CD4-positive, alpha-beta T cell treated with Interleukin-1 beta for 1 hour (primary cell): ENCODE measurements around the gene TNFSF15.

Source experiments
- DNase-seq, 2 donors: peaks; one replicate each; pipeline ENCODE4 v3.0.0-alpha.2; 2020 to 2022

Gene TNFSF15

DNA sequence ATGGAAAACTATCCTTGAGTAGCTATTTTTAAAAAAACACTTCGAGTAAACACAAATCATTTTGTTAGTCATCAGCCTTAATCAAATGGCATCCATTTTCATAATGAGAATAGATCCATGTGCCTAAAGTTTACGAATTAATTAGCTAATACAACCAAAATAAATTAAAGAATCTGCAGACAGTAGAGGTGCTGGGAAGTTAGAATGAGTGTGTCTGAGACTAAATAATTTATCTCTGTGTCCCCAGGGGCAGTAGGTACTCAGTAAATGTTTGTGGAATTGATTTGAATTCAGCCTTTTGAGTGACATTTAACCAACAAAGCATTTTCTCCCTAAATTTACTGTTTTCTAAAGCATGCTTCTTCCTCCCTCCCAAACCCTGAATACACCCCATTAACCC, 18.6 kb downstream of the TNFSF15 start:
- no peak for DNase-seq

DNA sequence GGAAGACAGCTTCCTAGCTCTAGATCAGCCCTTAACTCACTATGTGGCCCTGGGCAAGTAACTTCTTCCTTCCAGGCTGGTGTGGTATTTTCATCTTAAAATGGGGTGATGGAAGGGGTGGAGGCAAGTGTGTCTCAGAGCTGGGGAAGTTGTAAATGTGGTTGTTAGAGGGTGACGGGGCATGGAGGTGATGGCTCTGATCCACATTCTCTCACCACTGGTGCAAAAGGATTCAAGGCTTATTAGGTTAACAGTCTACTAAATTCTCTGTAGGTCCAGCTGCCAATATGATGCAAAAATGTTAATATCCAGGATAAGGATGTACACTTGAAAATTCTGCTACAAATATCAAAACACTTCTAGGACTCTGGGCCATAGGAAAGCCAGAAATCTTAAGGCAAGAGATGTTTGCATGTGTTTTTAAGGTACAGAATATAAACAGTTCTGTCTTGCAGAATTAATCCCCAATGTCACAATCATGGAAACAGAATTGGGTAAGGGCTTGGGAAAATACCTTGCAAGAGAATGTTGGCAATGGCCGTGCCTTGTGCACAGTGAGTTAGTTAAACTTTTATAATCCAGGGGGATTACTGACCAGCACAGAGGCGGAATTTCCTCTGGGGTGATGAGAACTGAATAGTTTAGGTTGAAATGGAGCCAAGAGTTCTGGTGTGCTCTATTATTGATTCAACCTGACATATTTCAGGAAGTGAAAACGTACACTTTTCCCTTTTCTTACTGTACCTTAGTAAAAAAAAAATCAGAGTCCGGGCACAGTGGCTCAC, 19.8 kb downstream of the TNFSF15 start:
- DNase-seq, result no peak

DNA sequence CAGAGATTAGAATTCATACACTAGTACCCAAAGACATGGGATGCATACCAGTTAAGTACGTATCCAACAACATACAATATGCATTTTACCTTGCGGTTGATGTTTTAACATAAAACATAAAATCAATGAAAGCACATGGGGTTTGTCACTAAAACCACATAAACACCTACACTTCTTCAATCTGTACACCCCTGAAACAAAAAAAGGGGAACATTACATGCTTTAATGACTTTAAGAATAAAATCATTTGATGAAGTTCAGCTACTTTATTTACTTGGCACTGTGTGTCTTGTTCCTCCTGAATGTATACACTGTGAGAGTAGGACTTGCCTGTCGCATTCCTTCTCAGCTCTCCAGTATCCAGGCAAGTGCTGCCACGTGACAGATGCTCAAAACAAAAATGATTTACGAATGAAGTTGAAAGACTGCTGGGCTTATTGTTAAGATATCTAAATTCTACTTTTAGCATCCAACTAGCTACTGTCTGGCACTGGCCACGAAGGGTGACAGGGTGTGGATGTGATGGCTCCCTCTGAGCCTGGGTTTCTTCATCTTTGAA, 21.0 kb downstream of the TNFSF15 start:
- DNase-seq, result no peak

GRCh38 chr9:114782586-114782985, 23.3 kb downstream of the TNFSF15 start:
- DNase-seq, result no peak

- no peak for DNase-seq
Observed at GRCh38 chr9:114779352-114779845, 26.4 kb downstream of the TNFSF15 start.

- DNase-seq, result peak; percentile 7 to 10
Observed at GRCh38 chr9:114777821-114778609, 27.8 kb downstream of the TNFSF15 start.

GRCh38 chr9:114776683-114777399, 29.0 kb downstream of the TNFSF15 start:
- DNase-seq, result no peak

GRCh38 chr9:114775981-114776380, 29.9 kb downstream of the TNFSF15 start:
- no peak for DNase-seq

- no peak for DNase-seq
Observed at GRCh38 chr9:114775121-114775520, 30.7 kb downstream of the TNFSF15 start.

- DNase-seq, result no peak
Observed at GRCh38 chr9:114774524-114774923, 31.3 kb downstream of the TNFSF15 start.

GRCh38 chr9:114771889-114772288, 34.0 kb downstream of the TNFSF15 start:
- no peak for DNase-seq

DNA sequence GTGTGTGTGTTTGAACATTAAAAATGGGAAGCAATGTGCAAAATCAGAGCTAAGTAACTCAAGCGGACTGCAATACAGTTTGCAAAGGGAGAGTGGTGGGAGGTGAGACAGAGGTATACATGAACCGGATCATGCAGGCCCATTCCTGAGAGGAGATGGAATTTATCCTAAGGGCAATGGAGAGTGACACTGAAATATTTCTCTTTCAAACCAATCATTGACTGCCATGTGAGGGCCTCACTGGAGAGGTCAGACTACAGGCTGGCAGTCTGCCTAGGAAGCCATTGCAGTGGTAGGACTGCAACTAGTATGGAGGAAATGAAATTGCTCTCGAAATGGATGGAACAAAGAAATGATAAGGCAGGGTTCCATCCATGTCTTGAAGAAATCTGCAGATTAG, 34.8 kb downstream of the TNFSF15 start:
- DNase-seq, result no peak

GRCh38 chr9:114769624-114770023, 36.2 kb downstream of the TNFSF15 start:
- no peak for DNase-seq

DNA sequence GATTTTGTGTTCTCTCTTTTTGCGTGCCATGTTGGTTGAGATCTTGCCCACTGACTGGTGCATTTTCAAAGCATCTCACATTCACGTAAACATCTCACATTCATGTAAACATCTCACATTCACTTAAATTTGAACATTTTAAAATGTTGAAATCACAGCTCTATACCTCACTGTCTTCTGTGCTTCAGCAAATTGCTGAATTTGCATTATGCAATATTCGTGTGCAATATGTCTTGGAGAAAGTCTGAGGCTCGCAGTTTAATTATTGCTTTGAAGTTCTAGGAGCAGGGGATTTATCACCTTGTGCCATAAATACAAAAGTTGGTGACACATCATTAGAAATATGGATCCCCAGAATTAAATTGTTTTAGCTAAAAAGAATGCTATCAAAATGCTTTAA, 42.6 kb downstream of the TNFSF15 start:
- DNase-seq, result no peak

DNA sequence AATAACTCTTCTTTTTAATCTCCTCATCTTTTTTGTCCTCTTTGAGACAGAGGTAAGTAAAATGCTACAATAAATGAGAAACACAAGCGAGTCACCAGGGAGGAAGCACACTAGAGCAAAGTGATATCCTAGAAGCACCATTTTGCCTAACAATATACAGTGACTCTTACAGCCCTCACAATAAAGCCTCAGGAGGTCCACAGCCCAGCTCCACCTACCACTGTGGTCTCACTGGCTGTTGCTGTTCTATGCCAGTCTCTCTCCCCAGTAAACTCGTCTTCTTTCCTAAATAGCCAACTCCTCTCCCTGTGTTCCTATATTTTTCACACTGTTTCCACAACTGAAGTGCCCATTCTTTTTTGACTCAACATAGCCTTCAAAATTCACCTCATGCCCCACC, 44.3 kb downstream of the TNFSF15 start:
- no peak for DNase-seq

DNA sequence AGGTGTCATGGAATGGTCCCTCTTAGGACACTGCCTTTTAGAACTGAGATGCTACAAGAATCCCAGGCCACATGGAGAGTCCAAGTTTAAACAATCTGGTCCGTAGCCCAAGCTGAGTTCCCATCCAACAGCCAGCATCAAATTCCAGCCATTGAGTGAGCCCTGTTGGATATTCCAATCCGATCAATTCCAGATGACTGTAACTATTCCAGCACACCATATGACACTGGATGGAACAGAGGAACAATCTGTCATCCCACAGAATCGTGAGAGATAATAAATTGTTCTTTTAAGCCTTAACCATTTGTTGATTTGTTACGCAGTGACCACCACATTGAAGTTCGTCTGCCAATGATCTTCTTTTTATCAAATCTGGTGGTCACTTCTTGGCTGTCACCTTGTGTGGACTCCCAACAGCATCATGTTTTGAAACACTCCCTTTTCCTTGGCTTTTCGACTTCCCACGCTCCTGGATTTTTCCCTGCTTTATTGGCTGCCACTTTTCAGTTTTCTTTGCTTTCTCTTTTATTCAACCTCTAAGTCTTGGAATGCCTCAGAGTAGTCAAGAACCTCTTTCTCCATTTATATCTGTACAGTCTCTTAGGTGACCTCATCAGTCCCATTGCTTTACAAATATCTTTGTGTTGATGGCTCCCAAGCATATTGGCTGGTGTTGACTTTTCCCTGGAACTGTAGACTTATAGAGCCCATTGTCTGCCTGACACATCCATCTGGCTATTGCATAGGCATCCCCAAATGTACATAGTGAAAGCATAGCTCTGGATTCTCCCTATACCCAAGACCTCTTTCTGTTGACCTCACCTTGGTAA, 46.1 kb downstream of the TNFSF15 start:
- no peak for DNase-seq

DNA sequence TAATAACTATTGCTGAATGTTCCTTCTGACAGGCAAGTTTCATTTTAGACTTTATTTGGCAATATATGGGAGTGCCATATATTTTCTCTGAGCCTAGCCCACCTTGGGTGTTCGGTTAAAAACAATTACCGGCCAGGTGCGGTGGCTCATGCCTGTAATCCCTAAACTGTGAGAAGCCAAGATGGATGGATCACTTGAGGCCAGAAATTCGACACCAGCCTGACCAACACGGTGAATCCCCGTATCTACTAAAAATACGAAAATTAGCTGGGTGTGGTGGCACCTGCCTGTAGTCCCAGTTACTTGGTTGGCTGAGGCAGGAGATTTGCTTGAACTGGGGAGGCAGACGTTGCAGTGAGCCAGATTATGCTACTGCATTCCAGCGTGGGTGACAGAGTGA, 47.9 kb downstream of the TNFSF15 start:
- DNase-seq, result no peak

GRCh38 chr9:114757395-114757794, 48.4 kb downstream of the TNFSF15 start:
- DNase-seq, result no peak

- DNase-seq, result no peak
Observed at GRCh38 chr9:114756920-114757319, 48.9 kb downstream of the TNFSF15 start.

- DNase-seq, result peak; percentile 6 to 50
Observed at GRCh38 chr9:114754581-114754980, 51.3 kb downstream of the TNFSF15 start.

DNA sequence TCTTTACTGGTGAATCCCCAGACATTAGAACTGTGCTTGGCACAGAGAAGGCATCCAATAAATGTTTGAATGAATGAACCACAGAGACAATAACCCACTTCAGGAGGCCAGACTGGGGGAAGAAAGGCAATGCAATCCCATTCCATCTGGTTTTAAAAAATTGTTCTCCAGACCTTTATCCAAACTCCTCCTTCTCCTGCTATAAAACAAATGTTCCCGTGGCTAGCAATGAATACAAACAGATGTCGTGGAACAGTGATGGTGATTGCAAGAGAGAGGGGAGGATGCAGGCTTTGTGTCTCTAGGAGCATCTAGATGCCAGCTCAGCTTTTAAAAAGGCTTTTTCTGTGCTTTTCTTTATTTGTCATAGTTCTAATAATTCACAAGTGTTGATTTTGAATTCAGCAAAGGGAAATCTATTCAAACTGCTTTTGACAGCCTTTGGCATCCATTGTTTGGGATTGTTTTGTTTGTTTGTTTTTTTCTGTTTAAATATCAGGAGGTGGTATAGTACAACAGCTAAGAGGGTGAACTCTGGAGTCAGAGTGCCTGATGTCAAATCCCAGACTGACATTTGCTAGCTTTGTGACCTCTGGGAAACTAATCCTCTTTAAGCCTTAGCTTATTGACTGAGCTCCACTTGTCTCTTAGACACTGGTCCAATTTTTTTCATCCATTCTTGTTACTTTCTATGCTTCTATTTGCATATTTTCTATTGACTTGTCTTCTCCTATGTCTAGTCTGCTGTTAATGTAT, 59.1 kb downstream of the TNFSF15 start:
- DNase-seq, result no peak
